Measurements from ENCODE around the gene NMNAT2. TPM values are rescaled to one million over a fixed set of nuclear protein-coding genes. Genes with fewer than 3 reads are reported as not detected.

The NMNAT2 gene
- total RNA-seq, 4 donors from 2014 or later: 1.7 to 2.8 (median 2.4) TPM

DNA sequence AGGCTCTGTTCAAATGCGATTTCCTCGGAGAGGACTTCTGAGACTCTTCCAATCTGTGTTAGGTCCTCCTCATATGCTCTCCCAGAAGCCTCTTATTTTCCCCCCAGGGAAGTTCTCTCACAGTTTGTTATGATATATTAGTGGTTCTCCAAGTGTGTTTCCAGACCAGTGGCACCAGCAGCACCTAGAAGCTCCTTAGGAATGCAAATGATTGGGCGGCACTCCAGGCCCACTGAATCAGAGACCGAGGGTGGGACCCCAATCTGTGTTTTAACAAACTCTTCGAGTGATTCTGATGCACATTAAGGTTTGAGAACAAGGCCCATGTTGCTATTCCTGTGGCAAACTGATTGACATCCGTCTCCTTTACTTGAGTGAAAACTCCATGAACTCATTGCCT, 63.0 kb downstream of the NMNAT2 start:
- Histone ChIP-seq H3K4me3 (no peak overlapping the region), H3K9me3 (no peaks in the 10 kb centered on the region), H3K27ac (replicated peaks in 1 of 4) (no peak overlapping the region), H3K4me1 (peaks cover 4 to 11% (median 6%) of the 10 kb centered on the region in 4 donors), H3K27me3 (no peaks in the 10 kb centered on the region), H3K36me3 (no peaks in the 10 kb centered on the region)
- no peak for TF ChIP-seq POLR2A (IDR thresholded peaks at IDR 0.05; ENCODE audit: low read depth)
- TF ChIP-seq, protein P1, sequence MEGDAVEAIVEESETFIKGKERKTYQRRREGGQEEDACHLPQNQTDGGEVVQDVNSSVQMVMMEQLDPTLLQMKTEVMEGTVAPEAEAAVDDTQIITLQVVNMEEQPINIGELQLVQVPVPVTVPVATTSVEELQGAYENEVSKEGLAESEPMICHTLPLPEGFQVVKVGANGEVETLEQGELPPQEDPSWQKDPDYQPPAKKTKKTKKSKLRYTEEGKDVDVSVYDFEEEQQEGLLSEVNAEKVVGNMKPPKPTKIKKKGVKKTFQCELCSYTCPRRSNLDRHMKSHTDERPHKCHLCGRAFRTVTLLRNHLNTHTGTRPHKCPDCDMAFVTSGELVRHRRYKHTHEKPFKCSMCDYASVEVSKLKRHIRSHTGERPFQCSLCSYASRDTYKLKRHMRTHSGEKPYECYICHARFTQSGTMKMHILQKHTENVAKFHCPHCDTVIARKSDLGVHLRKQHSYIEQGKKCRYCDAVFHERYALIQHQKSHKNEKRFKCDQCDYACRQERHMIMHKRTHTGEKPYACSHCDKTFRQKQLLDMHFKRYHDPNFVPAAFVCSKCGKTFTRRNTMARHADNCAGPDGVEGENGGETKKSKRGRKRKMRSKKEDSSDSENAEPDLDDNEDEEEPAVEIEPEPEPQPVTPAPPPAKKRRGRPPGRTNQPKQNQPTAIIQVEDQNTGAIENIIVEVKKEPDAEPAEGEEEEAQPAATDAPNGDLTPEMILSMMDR (IDR thresholded peaks at IDR 0.05): no peak
- TF ChIP-seq POLR2AphosphoS5 (IDR thresholded peaks at IDR 0.05): no peak
- TF ChIP-seq EP300 (IDR thresholded peaks at IDR 0.05): no peak
- intact Hi-C loops (cut with DNase I): loop anchor here (10.0 kb wide), 1 partner anchor 440 kb away; no protein-coding TSS in a partner anchor
- WGBS: 89% methylated on average over 6 of the region's 6 CpGs
- DNase-seq (ENCODE audit: extremely low spot score): no peak

DNA sequence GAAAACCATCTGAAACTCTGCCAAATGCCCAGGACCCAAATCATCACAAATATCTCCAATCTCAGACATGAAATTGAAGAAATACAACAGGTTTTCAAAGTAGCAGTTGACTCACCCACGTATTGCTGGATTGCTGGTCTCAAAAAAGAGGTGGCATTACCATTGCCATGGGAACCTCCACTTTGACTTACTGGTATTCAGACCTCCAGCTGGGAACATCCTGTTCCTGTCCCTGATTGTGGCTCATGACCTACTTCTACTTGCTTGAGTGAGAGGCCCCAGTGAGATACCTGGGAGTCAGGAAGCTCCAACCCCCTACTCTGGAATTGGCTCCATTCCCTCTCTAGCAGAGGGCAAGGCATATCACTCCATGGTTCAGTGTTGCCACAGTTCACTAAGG, 64.6 kb downstream of the NMNAT2 start:
- H3K27ac ChIP-seq (replicated peaks in 1 of 4): no peak overlapping the region
- no peaks in the 10 kb centered on the region for H3K9me3 ChIP-seq
- intact Hi-C loops (cut with DNase I): loop anchor here (10.0 kb wide), 1 partner anchor 441 kb away; no protein-coding TSS in a partner anchor
- no peak overlapping the region for H3K4me3 ChIP-seq
- no peak for DNase-seq (ENCODE audit: extremely low spot score)
- no peaks in the 10 kb centered on the region for H3K36me3 ChIP-seq
- TF ChIP-seq POLR2AphosphoS5 (IDR thresholded peaks at IDR 0.05): no peak
- TF ChIP-seq, protein P1 (IDR thresholded peaks at IDR 0.05): no peak
- TF ChIP-seq POLR2A (IDR thresholded peaks at IDR 0.05; ENCODE audit: low read depth): no peak
- TF ChIP-seq EP300 (IDR thresholded peaks at IDR 0.05): no peak
- peaks cover 8 to 27% (median 22%) of the 10 kb centered on the region in 4 donors for H3K4me1 ChIP-seq
- no peaks in the 10 kb centered on the region for H3K27me3 ChIP-seq
- 70% methylated on average over 1 of the region's 1 CpG for WGBS

DNA sequence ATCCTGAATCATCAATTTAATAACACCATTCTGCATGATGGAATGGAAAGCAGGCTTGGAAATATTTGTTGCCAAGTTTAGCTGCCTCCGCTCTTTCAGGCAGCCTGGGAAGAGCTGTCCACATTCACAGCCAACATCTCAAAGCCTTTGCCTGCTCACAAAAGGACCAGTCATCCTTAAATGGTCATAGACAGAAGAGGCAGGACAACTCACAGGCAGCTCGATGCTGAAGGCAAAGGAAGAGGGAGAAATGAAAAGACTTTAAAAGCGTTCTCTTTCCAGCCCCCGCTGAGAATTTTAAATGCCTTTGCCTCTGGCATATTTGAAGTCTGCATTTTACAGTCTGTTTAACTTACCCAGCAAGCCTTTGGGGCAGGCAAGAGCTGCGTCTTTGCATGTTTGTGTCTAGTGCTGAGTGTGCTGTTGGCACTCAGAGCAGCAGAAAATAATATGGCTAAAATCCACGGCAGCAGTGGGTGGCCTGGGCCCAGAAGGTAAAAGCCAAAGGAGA, 68.9 kb downstream of the NMNAT2 start:
- Histone ChIP-seq H3K27ac (replicated peaks in 1 of 4) (peak overlapping the region; percentile 58 to 75 (median 74)), H3K4me3 (peak overlapping the region in 1 of 4 donors; percentile 10), H3K27me3 (no peaks in the 10 kb centered on the region), H3K4me1 (peaks cover 8 to 30% (median 23%) of the 10 kb centered on the region in 4 donors), H3K9me3 (no peaks in the 10 kb centered on the region), H3K36me3 (no peaks in the 10 kb centered on the region)
- TF ChIP-seq POLR2A (IDR thresholded peaks at IDR 0.05; ENCODE audit: low read depth) (no peak), POLR2AphosphoS5 (IDR thresholded peaks at IDR 0.05) (peak; percentile 43 to 46), EP300 (IDR thresholded peaks at IDR 0.05) (no peak)
- TF ChIP-seq, protein P1 (IDR thresholded peaks at IDR 0.05): no peak
- DNase-seq (ENCODE audit: extremely low spot score): no peak
- intact Hi-C loops (cut with DNase I): no loop called here
- 30% methylated on average over 6 of the region's 6 CpGs for WGBS

DNA sequence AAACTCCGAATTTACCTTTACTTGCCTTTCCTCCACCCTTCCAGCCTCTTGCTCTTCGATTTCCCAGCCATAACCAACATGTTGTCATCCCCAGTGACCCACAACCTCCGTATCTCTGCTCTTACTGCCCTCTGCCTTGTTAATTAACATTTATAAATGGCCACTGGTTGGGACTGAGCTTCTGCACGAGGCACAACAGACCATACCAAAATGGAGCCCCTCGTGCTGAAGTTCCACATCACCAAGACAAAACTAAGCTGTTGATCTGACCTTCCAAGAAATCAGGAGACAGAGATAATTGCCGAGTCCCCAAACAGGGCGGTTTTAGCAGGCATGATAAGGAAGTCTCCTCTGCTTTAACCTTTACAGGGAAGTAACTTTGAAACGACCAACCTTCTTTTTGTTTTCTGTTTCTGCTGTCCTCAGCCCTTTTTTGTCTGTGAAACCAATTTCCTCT, 71.9 kb downstream of the NMNAT2 start:
- Histone ChIP-seq H3K9me3 (no peaks in the 10 kb centered on the region), H3K27me3 (no peaks in the 10 kb centered on the region), H3K4me1 (peaks cover 8 to 30% (median 23%) of the 10 kb centered on the region in 4 donors), H3K36me3 (no peaks in the 10 kb centered on the region), H3K27ac (replicated peaks in 1 of 4) (no peak overlapping the region), H3K4me3 (no peak overlapping the region)
- intact Hi-C loops (cut with DNase I): no loop called here
- no peak for DNase-seq (ENCODE audit: extremely low spot score)
- TF ChIP-seq POLR2AphosphoS5 (IDR thresholded peaks at IDR 0.05) (no peak), EP300 (IDR thresholded peaks at IDR 0.05) (no peak), POLR2A (IDR thresholded peaks at IDR 0.05; ENCODE audit: low read depth) (no peak)
- TF ChIP-seq, protein P1 (IDR thresholded peaks at IDR 0.05): no peak
- WGBS: 62% methylated on average over 8 of the region's 8 CpGs
